ENCODE results near the gene PLSCR5.
A peak's percentile ranks its signal among the peaks of the same experiment; 100 is the strongest.

Gene PLSCR5

DNA sequence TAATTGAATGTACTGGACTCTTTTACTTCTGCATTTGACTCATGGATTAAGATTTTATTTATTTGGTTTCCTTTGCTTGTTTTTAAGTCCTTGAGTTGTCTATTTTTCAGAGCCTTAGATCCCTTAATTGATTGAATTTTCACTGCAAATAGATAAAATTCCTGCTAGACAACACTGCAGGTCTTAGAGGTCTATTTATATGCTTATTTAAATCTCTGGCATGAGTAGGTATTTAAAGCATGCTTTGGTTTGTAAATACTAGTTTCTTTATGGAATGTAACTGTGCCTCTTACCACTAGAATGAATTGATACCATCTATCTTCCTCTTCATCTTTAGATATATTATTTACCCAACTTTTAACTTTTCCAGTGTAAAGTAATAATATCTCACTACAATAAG is 20.0 kb downstream of the PLSCR5 start:
- DNase-seq (ENCODE audit: low spot score): no peak

GRCh38 chr3:146581951-146582467 is 23.1 kb downstream of the PLSCR5 start:
- no peak for DNase-seq (ENCODE audit: low spot score)

GRCh38 chr3:146581080-146581601 is 24.0 kb downstream of the PLSCR5 start:
- DNase-seq (ENCODE audit: low spot score): no peak

- peak; percentile 54 for DNase-seq (ENCODE audit: low spot score)
These were observed 27.5 kb downstream of the PLSCR5 start for GRCh38 chr3:146577662-146578061.

DNA sequence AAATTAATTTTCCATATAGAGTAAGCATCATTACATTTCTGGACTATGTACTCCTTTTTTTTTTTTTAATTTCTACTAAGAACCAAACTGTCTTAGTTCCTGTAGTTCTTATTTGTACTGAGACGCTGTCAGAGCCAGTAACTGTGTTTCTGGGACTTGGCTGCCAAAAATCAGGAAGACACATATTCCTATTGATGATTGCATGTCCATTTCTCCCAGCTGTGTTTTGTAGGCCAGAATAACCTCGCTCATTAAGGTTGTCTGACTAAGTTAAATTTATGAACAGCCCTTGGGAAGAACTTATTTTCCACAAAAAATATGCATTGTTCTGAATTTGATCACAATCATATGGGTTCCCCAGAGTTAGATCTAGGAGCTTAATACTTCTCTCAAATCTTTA is 29.5 kb downstream of the PLSCR5 start:
- DNase-seq (ENCODE audit: low spot score): no peak

DNA sequence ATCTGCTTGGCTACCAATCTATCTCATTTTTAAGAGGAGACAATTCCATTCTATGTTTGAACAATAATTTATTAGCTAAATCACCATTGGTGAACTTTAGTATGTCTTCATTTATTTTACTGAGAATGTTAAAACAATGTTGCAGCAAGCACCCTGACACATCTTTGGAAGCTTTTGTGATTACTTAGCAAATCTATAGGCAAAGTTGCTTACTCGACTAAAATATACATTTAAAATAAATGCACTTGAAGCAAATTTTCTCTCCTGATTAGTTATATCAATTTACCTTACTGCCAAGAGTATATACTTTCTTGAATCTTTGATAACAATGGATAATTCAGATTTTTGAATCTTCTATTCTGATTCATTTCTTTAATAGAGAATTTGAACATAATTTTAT is 31.0 kb downstream of the PLSCR5 start:
- no peak for DNase-seq (ENCODE audit: low spot score)

- no peak for DNase-seq (ENCODE audit: low spot score)
These were observed 35.8 kb downstream of the PLSCR5 start for GRCh38 chr3:146569314-146569713.

GRCh38 chr3:146566138-146566537 is 39.0 kb downstream of the PLSCR5 start:
- no peak for DNase-seq (ENCODE audit: low spot score)

DNA sequence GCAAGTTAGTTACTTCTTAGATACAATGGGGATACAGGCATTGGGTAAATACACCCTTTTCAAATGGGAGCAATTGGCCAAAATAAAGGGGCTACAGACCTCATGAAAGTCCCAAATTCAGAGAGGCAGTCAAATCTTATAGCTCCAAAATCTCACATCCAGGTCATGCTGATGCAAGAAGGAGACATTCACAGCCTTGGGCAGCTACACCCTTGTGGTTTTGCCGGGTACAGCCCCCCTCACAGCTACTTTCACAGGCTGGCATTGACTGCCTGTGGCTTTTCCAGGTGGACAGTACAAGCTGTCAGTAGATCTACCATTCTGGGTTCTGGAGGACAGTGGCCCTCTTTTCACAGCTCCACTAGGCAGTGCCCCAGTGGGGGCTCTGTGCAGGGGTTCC is 43.3 kb downstream of the PLSCR5 start:
- no peak for DNase-seq (ENCODE audit: low spot score)

- DNase-seq (ENCODE audit: low spot score): no peak
These were observed 43.7 kb downstream of the PLSCR5 start for GRCh38 chr3:146561463-146561862.

DNA sequence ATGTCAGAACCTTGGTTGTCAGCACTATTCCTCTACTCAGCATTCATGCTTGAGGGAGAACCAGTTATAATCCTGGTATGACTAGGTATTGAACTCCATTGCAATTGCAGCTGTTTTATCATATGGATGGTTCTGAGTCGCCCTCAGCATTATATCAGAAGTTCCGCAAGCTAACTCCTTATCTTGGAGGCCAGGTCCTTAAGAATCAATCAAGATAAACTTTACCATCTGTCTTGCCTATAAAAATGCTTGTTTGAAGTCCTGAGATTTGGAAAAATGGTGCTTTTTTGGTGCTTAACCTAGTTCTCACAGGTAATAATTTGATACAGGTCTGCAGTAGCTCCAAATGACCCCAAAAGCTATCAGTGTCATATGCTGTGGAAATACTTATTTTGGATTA is 44.5 kb downstream of the PLSCR5 start:
- no peak for DNase-seq (ENCODE audit: low spot score)

DNA sequence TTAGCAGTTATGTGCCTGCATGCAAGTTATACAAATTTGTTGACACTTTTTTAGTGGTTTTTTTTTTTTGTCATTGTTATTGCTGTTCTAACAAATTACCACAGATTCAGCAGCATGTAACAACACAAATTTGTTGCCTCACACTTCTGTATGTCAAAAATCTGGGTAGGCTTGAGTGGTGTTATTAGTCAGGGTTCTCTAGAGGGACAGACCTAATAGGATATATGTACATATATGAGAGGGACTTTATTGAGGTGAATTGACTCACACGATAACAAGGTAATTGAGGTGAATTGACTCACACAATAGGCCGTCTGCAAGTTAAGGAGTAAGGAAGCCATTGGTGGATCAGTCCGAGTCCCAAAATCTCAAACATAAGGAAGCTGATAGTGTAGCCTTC is 45.8 kb downstream of the PLSCR5 start:
- DNase-seq (ENCODE audit: low spot score): no peak

- no peak for DNase-seq (ENCODE audit: low spot score)
These were observed 46.4 kb downstream of the PLSCR5 start for GRCh38 chr3:146558781-146559180.

DNA sequence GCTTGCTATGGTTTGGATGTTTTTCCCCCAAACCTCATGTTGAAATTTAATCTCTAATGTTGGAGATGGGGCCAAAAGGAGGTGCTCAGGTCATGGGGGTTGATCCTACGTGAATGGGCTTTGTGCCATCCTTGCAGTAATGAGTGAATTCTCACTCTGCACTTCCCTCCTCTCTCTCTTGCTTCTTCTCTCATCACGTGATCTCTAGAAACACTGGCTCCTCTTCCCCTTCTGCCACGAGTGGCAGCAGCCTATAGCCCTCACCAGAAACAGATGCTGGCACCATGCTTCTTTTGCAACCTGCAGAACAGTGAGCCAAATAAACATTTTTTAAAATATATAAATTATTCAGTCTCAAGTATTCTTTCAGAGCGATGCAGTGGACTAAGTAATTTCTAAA is 47.4 kb downstream of the PLSCR5 start:
- DNase-seq (ENCODE audit: low spot score): no peak

DNA sequence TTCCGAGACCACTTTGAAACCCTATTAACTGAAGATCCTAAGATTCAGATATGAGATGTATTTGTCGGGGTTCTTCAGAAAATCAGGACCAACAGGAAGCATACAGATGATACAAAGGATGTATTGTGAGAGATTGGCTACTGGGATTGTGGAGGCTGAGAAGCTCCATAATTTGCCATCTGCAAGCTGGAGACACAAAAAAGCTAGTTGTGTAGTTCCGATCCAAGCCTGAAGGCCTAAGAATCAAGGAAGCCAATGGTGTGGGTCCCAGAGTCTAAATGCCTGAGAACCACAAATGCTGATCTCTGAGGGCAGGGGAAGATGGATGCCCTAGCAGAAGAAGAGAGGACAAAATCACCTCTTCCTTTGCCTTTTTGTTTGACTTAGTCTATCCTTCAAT is 49.8 kb downstream of the PLSCR5 start:
- no peak for DNase-seq (ENCODE audit: low spot score)

- DNase-seq (ENCODE audit: low spot score): no peak
These were observed 50.9 kb downstream of the PLSCR5 start for GRCh38 chr3:146554151-146554760.

- no peak for DNase-seq (ENCODE audit: low spot score)
These were observed 54.2 kb downstream of the PLSCR5 start for GRCh38 chr3:146550743-146551510.

DNA sequence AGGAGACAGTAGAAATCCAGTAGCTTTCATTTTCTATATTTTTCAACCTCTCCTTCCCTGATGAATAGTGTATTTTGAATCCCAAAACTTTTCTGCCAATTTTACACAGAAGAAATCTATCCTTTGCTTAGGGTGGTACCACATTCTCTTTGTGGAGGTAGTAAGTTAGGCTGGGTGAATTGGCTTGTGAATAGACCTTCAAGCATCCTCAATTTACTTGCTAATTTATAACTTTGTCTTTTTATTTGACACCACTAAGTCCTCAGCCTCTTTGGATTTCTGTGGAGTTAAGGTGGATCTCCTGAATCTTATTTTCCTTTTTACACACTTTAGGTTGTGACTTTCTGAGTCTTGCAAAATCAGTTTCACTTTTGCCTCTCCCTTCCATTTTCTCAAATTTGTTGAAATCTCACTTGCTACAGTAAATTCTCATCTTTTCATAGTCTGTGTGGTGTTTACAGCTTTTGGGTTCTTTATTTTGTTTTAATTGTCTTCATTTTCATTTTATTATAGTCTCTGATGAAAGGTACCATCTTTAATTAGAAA is 55.0 kb downstream of the PLSCR5 start:
- DNase-seq (ENCODE audit: low spot score): no peak

GRCh38 chr3:146547235-146547835 is 57.8 kb downstream of the PLSCR5 start:
- DNase-seq (ENCODE audit: low spot score): no peak

GRCh38 chr3:146546366-146546965 is 58.7 kb downstream of the PLSCR5 start:
- no peak for DNase-seq (ENCODE audit: low spot score)

GRCh38 chr3:146544929-146545528 is 60.1 kb downstream of the PLSCR5 start:
- DNase-seq (ENCODE audit: low spot score): no peak

All from hematopoietic multipotent progenitor cell treated with erythropoietin and hydrocortisone succinate and interleukin-3 and kit ligand, for 15 days (in vitro differentiated cells).